GM12878 (cell line): ENCODE data around the gene PCARE. TPM values are rescaled to one million over a fixed set of nuclear protein-coding genes. Genes with fewer than 3 reads are reported as not detected.

Experiments
- ATAC-seq: fragments of 200-7000 bp; cut with Tn5 transposase; 3 replicates; pipeline ENCODE4 v1.9.1; 2020; ENCODE audit warnings: mild to moderate bottlenecking, moderate library complexity
- BruUV-seq: library from RNA; stranded (reverse); fragments of 400-500 nt; replicated peaks from 2 replicates; lab custom pipeline; 2021; lab: Mats Ljungman, UMichigan
- CTCF ChIA-PET: fragments of 300-600 bp; sonication (Branson Sonifier 250); formaldehyde crosslinking; extraction: SDS; loops from one replicate; lab custom pipeline; 2021; ENCODE audit warnings: inconsistent platforms; lab: Yijun Ruan, JAX
- POLR2A ChIA-PET: fragments of 350-600 bp; formaldehyde crosslinking; extraction: SDS; loops from one replicate; lab custom pipeline; 2021; ENCODE audit warnings: inconsistent platforms; lab: Charles Lee
- RAD21 ChIA-PET: fragments of 300-600 bp; sonication (Branson Sonifier 250); formaldehyde crosslinking; loops from one replicate; lab custom pipeline; 2023; ENCODE audit warnings: antibody characterized with exemption; ENCODE audit not compliant: unreplicated experiment; lab: Charles Lee
- SMC1A ChIA-PET: fragments of 300-600 bp; sonication (Branson Sonifier 250); formaldehyde crosslinking; loops from one replicate; lab custom pipeline; 2023; ENCODE audit not compliant: unreplicated experiment, uncharacterized antibody; lab: Charles Lee
- DNase-seq: peaks from one replicate; pipeline ENCODE4 v3.0.0-alpha.2; 2011; ENCODE audit warnings: low read depth, low spot score
- FAIRE-seq: peaks from 3 replicates; lab custom pipeline; 2011; peaks lifted over from hg19 to GRCh38; lab: Jason Lieb, UNC
- H2AFZ ChIP-seq: 2 replicates; pipeline ENCODE4 v1.6.0; 2011; ENCODE audit warnings: low read depth, low read length, control low read depth; ENCODE audit not compliant: control insufficient read depth
- H3K27ac ChIP-seq: 2 replicates; pipeline ENCODE4 v1.5.1; 2011; ENCODE audit warnings: control low read depth; ENCODE audit not compliant: control insufficient read depth, insufficient read depth
- H3K27me3 ChIP-seq, 2 experiments: replicated peaks in 1 of 2; 2 replicates each; pipeline versions ENCODE4 v1.6.0 to v1.6.1; 2011; ENCODE audit warnings: low read length in 1 of 2; ENCODE audit not compliant: control insufficient read depth in 2 of 2, insufficient read depth in 2 of 2
- H3K36me3 ChIP-seq, 2 experiments: 2 replicates each; pipeline ENCODE4 v1.5.1; 2011; ENCODE audit warnings: low read length in 1 of 2; ENCODE audit not compliant: control insufficient read depth in 2 of 2, insufficient read depth in 2 of 2
- H3K4me1 ChIP-seq: 2 replicates; pipeline ENCODE4 v1.6.1; 2011; ENCODE audit warnings: mild to moderate bottlenecking, low read length, moderate library complexity, mixed read lengths; ENCODE audit not compliant: control insufficient read depth, insufficient read depth
- H3K4me2 ChIP-seq: 2 replicates; pipeline ENCODE4 v1.6.0; 2011; ENCODE audit warnings: control low read depth; ENCODE audit not compliant: control insufficient read depth, insufficient read depth
- H3K4me3 ChIP-seq: fragments of 200-600 bp; sonication (generic); 2 replicates; pipeline ENCODE4 v1.5.1; 2016
- H3K79me2 ChIP-seq: 2 replicates; pipeline ENCODE4 v1.6.0; 2011; ENCODE audit warnings: low read length; ENCODE audit not compliant: control insufficient read depth, insufficient read depth
- H3K9ac ChIP-seq: 2 replicates; pipeline ENCODE4 v1.8.0; 2011; ENCODE audit warnings: low read length, control low read depth, mixed read lengths; ENCODE audit not compliant: control insufficient read depth, insufficient read depth
- H3K9me3 ChIP-seq: replicated peaks from 3 replicates; pipeline ENCODE4 v1.5.1; 2011; ENCODE audit warnings: mild to moderate bottlenecking, low read length; ENCODE audit not compliant: control insufficient read depth, insufficient read depth
- H4K20me1 ChIP-seq: 2 replicates; pipeline ENCODE4 v1.6.0; 2011; ENCODE audit not compliant: control insufficient read depth, insufficient read depth
- ATF7 ChIP-seq: fragments of 450-650 bp; IDR thresholded peaks from 2 replicates; pipeline ENCODE4 v1.6.1; 2016; ENCODE audit warnings: low read depth, mild to moderate bottlenecking
- BRCA1 ChIP-seq: IDR thresholded peaks from 2 replicates; pipeline ENCODE4 v1.6.1; 2011; ENCODE audit warnings: low read depth, low read length, improper control_type of control experiment
- CHD1 ChIP-seq: IDR thresholded peaks from 2 replicates; pipeline ENCODE4 v1.6.1; 2012; ENCODE audit warnings: low read depth, low read length, improper control_type of control experiment
- CHD4 ChIP-seq: fragments of 200-600 bp; sonication (generic); IDR thresholded peaks from 2 replicates; pipeline ENCODE4 v1.6.1; 2016; ENCODE audit warnings: mild to moderate bottlenecking
- CREB1 ChIP-seq: IDR thresholded peaks from 2 replicates; pipeline ENCODE4 v1.6.1; 2012; ENCODE audit warnings: low read depth, mild to moderate bottlenecking, inconsistent platforms
- DPF2 ChIP-seq: fragments of 450-650 bp; IDR thresholded peaks from 2 replicates; pipeline ENCODE4 v1.6.1; 2017; ENCODE audit warnings: mild to moderate bottlenecking
- EGR1 ChIP-seq, 2 experiments: IDR thresholded peaks; 1 replicate in 1 of 2; 2 replicates in 1 of 2; pipeline ENCODE4 v1.6.1; 2011 to 2012; ENCODE audit warnings: low read depth in 2 of 2, low read length in 2 of 2, borderline replicate concordance in 1 of 2, mild to moderate bottlenecking in 1 of 2, moderate library complexity in 1 of 2
- EP300 ChIP-seq, 2 experiments: fragments of 150-350 bp in 1 of 2; IDR thresholded peaks; 2 replicates each; pipeline ENCODE4 v1.6.1; 2011 to 2012; ENCODE audit warnings: low read depth in 2 of 2, low read length in 2 of 2, borderline replicate concordance in 1 of 2, improper control_type of control experiment in 1 of 2, inconsistent platforms in 1 of 2; ENCODE audit not compliant: control insufficient read depth in 1 of 2
- FOXK2 ChIP-seq: fragments of 450-650 bp; IDR thresholded peaks from 2 replicates; pipeline ENCODE4 v1.6.1; 2017; ENCODE audit warnings: mild to moderate bottlenecking, moderate library complexity
- GABPA ChIP-seq: IDR thresholded peaks from 2 replicates; pipeline ENCODE4 v1.6.1; 2014; ENCODE audit warnings: antibody characterized with exemption, low read depth, mild to moderate bottlenecking, inconsistent platforms
- HCFC1 ChIP-seq: fragments of 150-350 bp; IDR thresholded peaks from 2 replicates; pipeline ENCODE4 v1.6.1; 2014; ENCODE audit warnings: low read length
- HSF1 ChIP-seq: fragments of 150-350 bp; IDR thresholded peaks from 2 replicates; pipeline ENCODE4 v1.6.1; 2014; ENCODE audit warnings: mild to moderate bottlenecking, low read depth, low read length
- IKZF1 ChIP-seq: fragments of 450-650 bp; conservative IDR thresholded peaks from 2 replicates; pipeline ENCODE4 v1.6.1; 2017; ENCODE audit warnings: antibody characterized with exemption, mild to moderate bottlenecking
- NFYA ChIP-seq: IDR thresholded peaks from 2 replicates; pipeline ENCODE4 v1.6.1; 2011; ENCODE audit warnings: low read depth, mild to moderate bottlenecking, low read length, improper control_type of control experiment, borderline replicate concordance
- NR2C1 ChIP-seq: fragments of 450-650 bp; IDR thresholded peaks from 2 replicates; pipeline ENCODE4 v1.6.1; 2017; ENCODE audit warnings: antibody characterized with exemption, mild to moderate bottlenecking, moderate library complexity
- POLR2A ChIP-seq: IDR thresholded peaks from 2 replicates; pipeline ENCODE4 v1.6.1; 2011; ENCODE audit warnings: low read depth, mild to moderate bottlenecking, low read length
- POLR2AphosphoS2 ChIP-seq: IDR thresholded peaks from 2 replicates; pipeline ENCODE4 v1.6.1; 2011; ENCODE audit warnings: low read depth, mild to moderate bottlenecking, low read length, improper control_type of control experiment, moderate library complexity
- RB1 ChIP-seq: fragments of 450-650 bp; formaldehyde crosslinking; IDR thresholded peaks from 2 replicates; pipeline ENCODE4 v1.6.1; 2017; ENCODE audit warnings: mild to moderate bottlenecking, borderline replicate concordance
- SMARCA5 ChIP-seq: fragments of 450-650 bp; IDR thresholded peaks from 2 replicates; pipeline ENCODE4 v1.6.1; 2017; ENCODE audit warnings: mild to moderate bottlenecking
- SREBF2 ChIP-seq: IDR thresholded peaks from 2 replicates; pipeline ENCODE4 v1.6.1; 2012; ENCODE audit warnings: mild to moderate bottlenecking, low read length
- TAF1 ChIP-seq: IDR thresholded peaks from 2 replicates; pipeline ENCODE4 v1.6.1; 2011; ENCODE audit warnings: mild to moderate bottlenecking, low read depth, low read length, borderline replicate concordance
- TCF7 ChIP-seq: IDR thresholded peaks from 2 replicates; pipeline ENCODE4 v1.6.1; 2014; ENCODE audit warnings: antibody characterized with exemption, borderline replicate concordance
- ZNF217 ChIP-seq: fragments of 450-650 bp; IDR thresholded peaks from 2 replicates; pipeline ENCODE4 v1.6.1; 2017; ENCODE audit warnings: antibody characterized with exemption, mild to moderate bottlenecking
- ZSCAN29 ChIP-seq: fragments of 450-650 bp; IDR thresholded peaks from 2 replicates; pipeline ENCODE4 v1.6.1; 2017; ENCODE audit warnings: mild to moderate bottlenecking, moderate library complexity
- WGBS: methylation state at CpG from one replicate; pipeline ENCODE4 v1.1.6; 2016; ENCODE audit warnings: low lambda C conversion rate; ENCODE audit not compliant: insufficient replicate concordance, insufficient coverage; ENCODE audit errors: missing lambda C conversion rate; 5-methylcytosine and 5-hydroxymethylcytosine counted together
- in situ Hi-C: fragments of 300-500 bp; cut with MboI; formaldehyde crosslinking; loops from 9 replicates; pipeline ENCODE4 v1.14.3; 2018; ENCODE audit warnings: mixed read lengths
- intact Hi-C: fragments of 100-400 bp; cut with micrococcal nuclease; formaldehyde crosslinking; loops from one replicate; pipeline ENCODE4 v1.14.2; 2022; ENCODE audit not compliant: unreplicated experiment
- polyA plus RNA-seq, 11 experiments: library from polyadenylated mRNA; depleted of rRNA in 4 of 11; unstranded in 6 of 11; stranded (reverse) in 5 of 11; fragments of >200 nt; fragmentation: Nextera tagmentation in 4 of 11; fragmentation: Illumina TruSeq in 1 of 11; extraction: Ambion mirVana in 4 of 11; extraction: Trizol in 1 of 11; gene quantifications; 1 replicate in 1 of 11; 2 replicates in 10 of 11; pipeline versions ENCODE4 v1.2.1 to v1.2.3, GENCODE V29; 2011 to 2016; ENCODE audit warnings: inconsistent platforms in 2 of 11, missing spikeins in 2 of 11, low read depth in 1 of 11
- total RNA-seq, 4 experiments: library from RNA; depleted of rRNA in 3 of 4; stranded (reverse); fragments of >200 nt in 3 of 4; fragmentation: Illumina TruSeq in 1 of 4; extraction: Trizol in 1 of 4; gene quantifications; 2 replicates each; pipeline versions ENCODE4 v1.2.1 to v1.2.3, GENCODE V29; 2013 to 2021
- TF ChIP-seq, protein P1 (sequence below): IDR thresholded peaks from 2 replicates; pipeline ENCODE4 v1.6.1; 2012; ENCODE audit warnings: low read depth, low read length, improper control_type of control experiment

The PCARE gene
- total and polyA plus RNA-seq, 10 of the 15 experiments (the other 5 are each of a cell fraction or from before 2014, with no cell fraction given), result 0.04 to 0.08 (median 0.06) TPM; not detected in 5

DNA sequence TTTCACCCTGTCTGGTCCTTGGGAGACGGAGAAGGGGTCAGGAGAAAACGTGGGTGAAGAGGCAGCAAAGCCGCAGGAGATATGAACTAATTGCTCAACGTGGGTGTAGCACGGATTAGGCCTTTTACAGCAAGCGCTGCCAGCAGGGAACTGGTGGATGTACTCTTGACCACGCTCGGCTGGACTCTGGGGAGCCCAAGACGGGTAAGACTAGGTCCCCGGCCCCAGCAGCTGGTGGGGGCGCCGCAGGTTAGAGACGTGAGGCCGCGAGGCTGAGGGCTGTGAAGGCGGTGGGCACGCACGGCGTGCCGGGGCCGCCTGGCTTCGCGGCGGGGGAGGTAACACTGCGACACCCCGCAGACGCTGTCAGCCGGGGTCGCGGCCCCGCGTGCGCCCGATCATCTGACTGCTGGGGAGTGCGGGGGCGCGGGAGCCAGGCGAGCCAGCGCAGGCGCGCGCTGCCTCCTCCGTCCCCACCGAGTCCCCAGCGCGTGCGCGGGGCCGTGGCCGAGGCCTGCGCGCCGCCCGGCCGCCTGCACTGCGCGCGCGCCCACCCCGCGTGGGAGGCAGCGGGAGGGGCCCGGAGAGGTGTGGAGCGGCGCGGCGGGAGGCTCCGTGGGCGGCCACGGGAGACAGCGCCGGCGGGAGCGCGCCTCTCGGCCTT, 40.8 kb upstream of the PCARE start, which contains the start of gene CLIP4:
CLIP4 (plus strand) TSS at position 470 of the 664 bp plus-strand sequence. CDS start 5,974 bp downstream, outside the sequence.
- POLR2A ChIA-PET, result interaction anchor here (1.7 kb wide), 1 partner anchor 15 kb away, joined by 11 read pairs; no protein-coding TSS in a partner anchor
- SMC1A ChIA-PET, result interaction anchor here (6.7 kb wide), 1 partner anchor 15 kb away, joined by 73 read pairs; no protein-coding TSS in a partner anchor
- ATAC-seq (peak; percentile 72), FAIRE-seq (no peak), DNase-seq (no peak)
- Histone ChIP-seq H3K27me3 (no peaks in the 10 kb centered on the region), H3K4me1 (peaks cover 42% of the 10 kb centered on the region), H3K4me2 (peak within 1 kb of the TSS; percentile 90), H2AFZ (peak within 1 kb of the TSS; percentile 74), H3K4me3 (peak within 1 kb of the TSS; percentile 86), H3K36me3 (no peaks in the 10 kb centered on the region), H3K79me2 (peaks cover 20% of the 10 kb centered on the region), H4K20me1 (no peaks in the 10 kb centered on the region), H3K9ac (peak within 1 kb of the TSS; percentile 85), H3K9me3 (no peaks in the 10 kb centered on the region), H3K27ac (peak within 1 kb of the TSS; percentile 83)
- under 1% methylated on average over 61 of the region's 76 CpGs for WGBS
- in situ Hi-C loops (no loop called here), intact Hi-C loops (loop anchor here (5.0 kb wide), 2 partner anchors 43 to 82 kb away; partner anchors contain the start of gene PCARE)
- CTCF ChIA-PET, result no interaction called here
- RAD21 ChIA-PET, result interaction anchor here (2.7 to 4.6 kb wide), 2 partner anchors 9 to 15 kb away, joined by 9 to 31 read pairs; no protein-coding TSS in a partner anchor
- no TSS peak for BruUV-seq
- TF ChIP-seq HSF1 (no peak), POLR2AphosphoS2 (no peak), HCFC1 (no peak; the same call in 1 of the 2 replicates), SREBF2 (no peak), EGR1 (IDR thresholded peaks at IDR 0.05; ENCODE audit: borderline replicate concordance in 1 of 2, low read depth in 2 of 2, low read length in 2 of 2) (peak in 1 of 2 experiments; percentile 95; a peak in 2 of 3 replicates), CHD4 (no peak), NR2C1 (peak; percentile 59), ATF7 (no peak), TCF7 (no peak), NFYA (no peak), CREB1 (no peak), CHD1 (no peak), POLR2A (peak; percentile 68), ZNF217 (peak; percentile 37; the same call in 1 of the 2 replicates), FOXK2 (no peak), ZSCAN29 (no peak), RB1 (peak; percentile 54; the same call in 1 of the 2 replicates), EP300 (IDR thresholded peaks at IDR 0.05; ENCODE audit: borderline replicate concordance in 1 of 2, control insufficient read depth in 1 of 2, low read depth in 2 of 2, low read length in 2 of 2) (no peak), DPF2 (peak; percentile 74; the same call in 1 of the 2 replicates), TAF1 (peak; percentile 10; the same call in 1 of the 2 replicates), IKZF1 (peak; percentile 99), BRCA1 (no peak), SMARCA5 (0 out of 2 replicates have a peak, but pooled peaks have one; percentile 50), GABPA (no peak)
- TF ChIP-seq, protein P1, sequence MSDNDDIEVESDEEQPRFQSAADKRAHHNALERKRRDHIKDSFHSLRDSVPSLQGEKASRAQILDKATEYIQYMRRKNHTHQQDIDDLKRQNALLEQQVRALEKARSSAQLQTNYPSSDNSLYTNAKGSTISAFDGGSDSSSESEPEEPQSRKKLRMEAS, result peak; percentile 53; the same call in 1 of the 2 replicates
